Naive B cell (primary cell): Measurements from ENCODE around the gene PCDHB8. TPM values are rescaled to one million over a fixed set of nuclear protein-coding genes. Genes with fewer than 3 reads are reported as not detected.
"Not testable (repeated sequence)": the region's sequence is repeated elsewhere in the genome, so short reads cannot be mapped to it uniquely, and the experiment has no call there.

Experiments used
- ATAC-seq, 2 donors: fragments of 150-1000 bp; cut with Tn5 transposase; 2 replicates each; pipeline ENCODE4 v1.10.0; 2021; ENCODE audit warnings: low read depth in 2 of 2, mild to moderate bottlenecking in 2 of 2, moderate library complexity in 2 of 2
- DNase-seq: peaks from one replicate; pipeline ENCODE4 v3.0.0; 2022
- H3K27ac Mint-ChIP-seq, 6 donors: one replicate each; pipeline ENCODE4 v1.8.0; 2020 to 2022; ENCODE audit warnings: mild to moderate bottlenecking in 6 of 6, mixed read lengths in 6 of 6, moderate library complexity in 5 of 6, inconsistent platforms in 2 of 6
- H3K27me3 Mint-ChIP-seq, 3 donors: one replicate each; pipeline ENCODE4 v1.8.0; 2021 to 2022; ENCODE audit warnings: mixed read lengths in 3 of 3, mild to moderate bottlenecking in 1 of 3
- H3K36me3 Mint-ChIP-seq, 2 donors: one replicate each; pipeline ENCODE4 v1.8.0; 2020 to 2022; ENCODE audit warnings: mixed read lengths in 2 of 2, inconsistent platforms in 1 of 2, mild to moderate bottlenecking in 1 of 2
- H3K4me1 Mint-ChIP-seq, 3 donors: one replicate each; pipeline ENCODE4 v1.8.0; 2020 to 2022; ENCODE audit warnings: mixed read lengths in 3 of 3, inconsistent platforms in 1 of 3, mild to moderate bottlenecking in 1 of 3, moderate library complexity in 1 of 3
- H3K4me3 Mint-ChIP-seq, 8 donors: one replicate each; pipeline ENCODE4 v1.8.0; 2020 to 2022; ENCODE audit warnings: mild to moderate bottlenecking in 8 of 8, mixed read lengths in 8 of 8, moderate library complexity in 8 of 8, inconsistent platforms in 2 of 8
- H3K9me3 Mint-ChIP-seq, 7 donors: one replicate each; pipeline ENCODE4 v1.8.0; 2020 to 2022; ENCODE audit warnings: mixed read lengths in 7 of 7, mild to moderate bottlenecking in 5 of 7, inconsistent platforms in 2 of 7, moderate library complexity in 1 of 7
- polyA plus RNA-seq, 6 donors: library from polyadenylated mRNA; unstranded; fragments of 300-500 nt; fragmentation: Illumina TruSeq; gene quantifications; one replicate each; pipeline ENCODE4 v1.2.3, GENCODE V29; 2021; ENCODE audit warnings: low read depth in 6 of 6

PCDHB8 gene
- polyA plus RNA-seq, 6 donors from 2014 or later: not detected

- H3K27ac Mint-ChIP-seq, ATAC-seq, H3K4me1 Mint-ChIP-seq, DNase-seq: not testable (repeated sequence)
- H3K9me3 Mint-ChIP-seq: peaks cover 8 to 75% (median 35%) of the 10 kb centered on the region in 7 donors
- peaks cover 53 to 68% (median 65%) of the 10 kb centered on the region in 3 donors for H3K27me3 Mint-ChIP-seq
- peaks cover 15 to 26% of the 10 kb centered on the region in 2 donors for H3K36me3 Mint-ChIP-seq
- H3K4me3 Mint-ChIP-seq: peak overlapping the region in 1 of 8 donors; percentile 22
Measured at GRCh38 chr5:141216035-141216434, 38.4 kb downstream of the PCDHB8 start.

DNA sequence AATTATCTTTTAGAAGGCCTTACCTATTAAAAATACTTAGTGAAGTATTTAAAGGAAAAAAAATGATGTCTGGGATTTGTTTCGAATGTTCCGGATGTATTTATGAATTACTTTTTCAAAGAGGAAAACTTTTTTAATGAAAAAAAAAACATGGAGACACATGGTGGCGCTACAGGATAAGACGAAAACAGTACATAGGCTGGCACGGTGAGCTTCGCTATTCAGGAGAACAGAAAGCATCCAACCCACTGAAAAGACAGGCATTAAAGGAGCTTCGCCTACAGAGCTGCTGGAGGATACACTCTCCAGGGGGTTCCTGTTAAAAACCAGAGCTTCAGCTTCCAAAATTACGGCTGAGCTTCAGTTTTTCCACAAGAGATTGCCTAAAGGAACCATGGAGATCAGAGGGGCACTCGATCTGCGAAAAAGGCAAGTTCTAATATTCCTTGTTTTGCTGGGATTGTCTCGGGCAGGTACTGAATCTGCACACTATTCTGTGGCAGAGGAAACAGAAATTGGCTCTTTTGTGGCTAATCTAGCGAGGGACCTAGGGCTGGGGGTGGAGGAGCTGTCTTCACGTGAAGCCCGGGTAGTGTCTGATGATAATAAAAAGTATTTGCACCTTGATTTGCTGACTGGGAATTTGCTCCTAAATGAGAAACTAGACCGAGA lies 45.7 kb downstream of the PCDHB8 start, which contains the start of gene PCDHB14:
PCDHB14 (plus strand) TSS at position 232 of the 672 bp plus-strand sequence; CDS start at position 395, 163 bp downstream.
- H3K27ac Mint-ChIP-seq: no peak within 1 kb of the TSS
- ATAC-seq (no peak), DNase-seq (no peak)
- peaks cover 11 to 12% of the 10 kb centered on the region in 2 donors for H3K36me3 Mint-ChIP-seq
- H3K4me3 Mint-ChIP-seq: peak within 1 kb of the TSS in 5 of 8 donors; percentile 9 to 68 (median 45)
- peaks cover 0 to 10% (median 0%) of the 10 kb centered on the region in 3 donors for H3K4me1 Mint-ChIP-seq
- H3K9me3 Mint-ChIP-seq: peaks cover 4 to 73% (median 32%) of the 10 kb centered on the region in 7 donors
- peaks cover 39 to 73% (median 46%) of the 10 kb centered on the region in 3 donors for H3K27me3 Mint-ChIP-seq

- not testable (repeated sequence) for H3K27ac Mint-ChIP-seq, ATAC-seq, H3K4me3 Mint-ChIP-seq, H3K4me1 Mint-ChIP-seq, H3K36me3 Mint-ChIP-seq, DNase-seq
- peaks cover 35 to 68% (median 37%) of the 10 kb centered on the region in 3 donors for H3K27me3 Mint-ChIP-seq
- H3K9me3 Mint-ChIP-seq: peaks cover 6 to 64% (median 26%) of the 10 kb centered on the region in 7 donors
Measured at GRCh38 chr5:141224844-141225243, 47.3 kb downstream of the PCDHB8 start.

DNA sequence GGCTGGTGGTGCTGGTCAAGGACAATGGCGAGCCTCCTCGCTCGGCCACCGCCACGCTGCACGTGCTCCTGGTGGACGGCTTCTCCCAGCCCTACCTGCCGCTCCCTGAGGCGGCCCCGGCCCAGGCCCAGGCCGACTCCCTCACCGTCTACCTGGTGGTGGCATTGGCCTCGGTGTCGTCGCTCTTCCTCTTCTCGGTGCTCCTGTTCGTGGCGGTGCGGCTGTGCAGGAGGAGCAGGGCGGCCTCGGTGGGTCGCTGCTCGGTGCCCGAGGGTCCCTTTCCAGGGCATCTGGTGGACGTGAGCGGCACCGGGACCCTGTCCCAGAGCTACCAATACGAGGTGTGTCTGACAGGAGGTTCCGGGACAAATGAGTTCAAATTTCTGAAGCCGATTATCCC lies 47.8 kb downstream of the PCDHB8 start:
- ATAC-seq, H3K36me3 Mint-ChIP-seq, H3K4me3 Mint-ChIP-seq, DNase-seq, H3K4me1 Mint-ChIP-seq: not testable (repeated sequence)
- peaks cover 6 to 58% (median 25%) of the 10 kb centered on the region in 7 donors for H3K9me3 Mint-ChIP-seq
- peaks cover 32 to 62% (median 32%) of the 10 kb centered on the region in 3 donors for H3K27me3 Mint-ChIP-seq
- H3K27ac Mint-ChIP-seq: peak overlapping the region in 1 of 6 donors; percentile 37

Other genes starting within 250 kb of the PCDHB8 start
- gene PCDHAC2, start 211.3 kb upstream of the PCDHB8 start, polyA plus RNA-seq: not detected
- gene PCDHB1, start 126.4 kb upstream of the PCDHB8 start, polyA plus RNA-seq: not detected
- gene PCDHB2, start 83.2 kb upstream of the PCDHB8 start, polyA plus RNA-seq: under 1 TPM in 1 of 6 donors, not detected in 5; 0.13 TPM
- not detected for gene PCDHB3, start 77.3 kb upstream of the PCDHB8 start, polyA plus RNA-seq
- gene PCDHB4, start 56.0 kb upstream of the PCDHB8 start, polyA plus RNA-seq: not detected
- gene PCDHB5, start 42.6 kb upstream of the PCDHB8 start, polyA plus RNA-seq: under 1 TPM in 2 of 6 donors, not detected in 4; 0.08 to 0.43 TPM
- not detected for gene PCDHB6, start 27.7 kb upstream of the PCDHB8 start, polyA plus RNA-seq
- gene PCDHB7, start 5.1 kb upstream of the PCDHB8 start, polyA plus RNA-seq: not detected
- gene PCDHB16, start 4.6 kb downstream of the PCDHB8 start, polyA plus RNA-seq: not detected
- gene PCDHB9, start 9.4 kb downstream of the PCDHB8 start, polyA plus RNA-seq: not detected
- not detected for gene PCDHB10, start 14.6 kb downstream of the PCDHB8 start, polyA plus RNA-seq
- not detected for gene PCDHB11, start 21.8 kb downstream of the PCDHB8 start, polyA plus RNA-seq
- gene PCDHB12, start 30.9 kb downstream of the PCDHB8 start, polyA plus RNA-seq: not detected
- gene PCDHB13, start 36.1 kb downstream of the PCDHB8 start, polyA plus RNA-seq: not detected
- not detected for gene PCDHB14, start 45.6 kb downstream of the PCDHB8 start, polyA plus RNA-seq
- gene PCDHB15, start 67.6 kb downstream of the PCDHB8 start, polyA plus RNA-seq: not detected
- under 1 TPM in 1 of 6 donors, not detected in 5; 0.20 TPM for gene SLC25A2, start 126.3 kb downstream of the PCDHB8 start, polyA plus RNA-seq
- 100 to 1,000 TPM; 270 to 315 (median 285) TPM for gene TAF7, start 143.0 kb downstream of the PCDHB8 start, polyA plus RNA-seq
- not detected for gene PCDHGA1, start 152.7 kb downstream of the PCDHB8 start, polyA plus RNA-seq
- gene PCDHGA2, start 161.0 kb downstream of the PCDHB8 start, polyA plus RNA-seq: not detected
- not detected for gene PCDHGA3, start 166.0 kb downstream of the PCDHB8 start, polyA plus RNA-seq
- not detected for gene PCDHGB1, start 172.3 kb downstream of the PCDHB8 start, polyA plus RNA-seq
- under 1 TPM in 2 of 6 donors, not detected in 4; 0.14 to 0.16 TPM for gene PCDHGA4, start 177.2 kb downstream of the PCDHB8 start, polyA plus RNA-seq
- under 1 TPM in 3 of 6 donors, not detected in 3; 0.27 to 0.82 (median 0.74) TPM for gene PCDHGB2, start 182.2 kb downstream of the PCDHB8 start, polyA plus RNA-seq
- under 1 TPM in 1 of 6 donors, not detected in 5; 0.10 TPM for gene PCDHGA5, start 186.4 kb downstream of the PCDHB8 start, polyA plus RNA-seq
- under 1 TPM in 1 of 6 donors, not detected in 5; 0.21 TPM for gene PCDHGB3, start 192.5 kb downstream of the PCDHB8 start, polyA plus RNA-seq
- gene PCDHGA6, start 196.1 kb downstream of the PCDHB8 start, polyA plus RNA-seq: under 1 TPM in 1 of 6 donors, not detected in 5; 0.08 TPM
- gene PCDHGA7, start 205.0 kb downstream of the PCDHB8 start, polyA plus RNA-seq: not detected
- gene PCDHGB4, start 209.9 kb downstream of the PCDHB8 start, polyA plus RNA-seq: under 1 TPM in 1 of 6 donors, not detected in 5; 0.15 TPM
- not detected for gene PCDHGA8, start 214.8 kb downstream of the PCDHB8 start, polyA plus RNA-seq
- gene PCDHGB5, start 220.2 kb downstream of the PCDHB8 start, polyA plus RNA-seq: under 1 TPM in 3 of 6 donors, not detected in 3; 0.12 to 0.27 (median 0.20) TPM
- under 1 TPM in 1 of 6 donors, not detected in 5; 0.25 TPM for gene PCDHGA9, start 225.0 kb downstream of the PCDHB8 start, polyA plus RNA-seq
- gene PCDHGB6, start 230.2 kb downstream of the PCDHB8 start, polyA plus RNA-seq: under 1 TPM in 2 of 6 donors, not detected in 4; 0.11 to 0.17 TPM
- under 1 TPM in 1 of 6 donors, not detected in 5; 0.05 TPM for gene PCDHGA10, start 235.2 kb downstream of the PCDHB8 start, polyA plus RNA-seq
- not detected for gene PCDHGB7, start 239.9 kb downstream of the PCDHB8 start, polyA plus RNA-seq
- not detected for gene PCDHGA11, start 243.3 kb downstream of the PCDHB8 start, polyA plus RNA-seq